Esophagus muscularis mucosa (tissue), 4 donors: Measurements from ENCODE around the gene PXDN. TPM values are rescaled to one million over a fixed set of nuclear protein-coding genes. Genes with fewer than 3 reads are reported as not detected.

ENCODE experiments used
- DNase-seq: peaks from one replicate; pipeline ENCODE4 v3.0.0-alpha.2; 2017; ENCODE audit errors: extremely low spot score
- H3K27ac ChIP-seq, 4 donors: fragments of 200-600 bp; sonication (generic); replicated peaks in 1 of 4; 1 replicate in 3 of 4; 2 replicates in 1 of 4; pipeline ENCODE4 v1.5.1; 2016 to 2019; ENCODE audit warnings: mild to moderate bottlenecking in 1 of 4
- H3K27me3 ChIP-seq, 4 donors: fragments of 200-600 bp; sonication (generic); one replicate each; pipeline versions ENCODE4 v1.5.1 to v1.6.0; 2016 to 2019
- H3K36me3 ChIP-seq, 4 donors: fragments of 200-600 bp; sonication (generic); one replicate each; pipeline ENCODE4 v1.5.1; 2016 to 2019
- H3K4me1 ChIP-seq, 4 donors: fragments of 200-600 bp; sonication (generic); one replicate each; pipeline ENCODE4 v1.5.1; 2016 to 2019
- H3K4me3 ChIP-seq, 4 donors: fragments of 200-600 bp; sonication (generic); 1 replicate in 2 of 4; 2 replicates in 2 of 4; pipeline ENCODE4 v1.5.1; 2016 to 2019; ENCODE audit warnings: mild to moderate bottlenecking in 4 of 4, moderate library complexity in 1 of 4
- H3K9me3 ChIP-seq, 4 donors: fragments of 200-600 bp; sonication (generic); 1 replicate in 3 of 4; 2 replicates in 1 of 4; pipeline ENCODE4 v1.5.1; 2016 to 2019
- CTCF ChIP-seq, 3 experiments: fragments of 200-600 bp in 2 of 3; fragments of 450-650 bp in 1 of 3; sonication (generic) in 2 of 3; IDR thresholded peaks; one replicate each; pipeline ENCODE4 v1.5.1; 2017 to 2019; ENCODE audit warnings: antibody characterized with exemption in 3 of 3, mild to moderate bottlenecking in 2 of 3, moderate library complexity in 1 of 3
- EP300 ChIP-seq: sonication (generic); formaldehyde crosslinking; IDR thresholded peaks from one replicate; pipeline ENCODE4 v1.6.1; 2017; ENCODE audit warnings: antibody characterized with exemption
- POLR2A ChIP-seq: fragments of 450-650 bp; IDR thresholded peaks from one replicate; pipeline ENCODE4 v1.6.1; 2017; ENCODE audit warnings: antibody characterized with exemption, moderate library complexity, mild to moderate bottlenecking, low read depth
- POLR2AphosphoS5 ChIP-seq, 2 donors: sonication (generic); formaldehyde crosslinking; IDR thresholded peaks; one replicate each; pipeline ENCODE4 v1.6.1; 2017; ENCODE audit warnings: antibody characterized with exemption in 2 of 2
- WGBS: methylation state at CpG from one replicate; pipeline ENCODE4 v1.1.5; 2018; 5-methylcytosine and 5-hydroxymethylcytosine counted together
- intact Hi-C: fragments of 100-400 bp; cut with DNase I; formaldehyde crosslinking; loops from one replicate; pipeline ENCODE4 v1.15.1; 2023
- total RNA-seq, 4 donors: library from RNA; depleted of rRNA; stranded (reverse); fragments of >200 nt; gene quantifications; one replicate each; pipeline versions ENCODE4 v1.1.0 to v1.2.1, GENCODE V29; 2016

Gene PXDN
- total RNA-seq, 4 donors from 2014 or later: 19.9 to 81.6 (median 50.1) TPM

GRCh38 chr2:1692342-1692741 is 52.0 kb downstream of the PXDN start:
- no peak for TF ChIP-seq EP300
- TF ChIP-seq POLR2AphosphoS5 (IDR thresholded peaks at IDR 0.05): no peak
- no peak for TF ChIP-seq POLR2A
- no peak for TF ChIP-seq CTCF (IDR thresholded peaks at IDR 0.05)
- intact Hi-C loops: no loop called here
- Histone ChIP-seq H3K27me3 (no peaks in the 10 kb centered on the region), H3K27ac (no peak overlapping the region), H3K4me1 (no peaks in the 10 kb centered on the region), H3K9me3 (no peaks in the 10 kb centered on the region), H3K4me3 (no peak overlapping the region), H3K36me3 (peaks cover 0 to 44% (median 22%) of the 10 kb centered on the region in 4 donors)
- DNase-seq: no peak
- 86% methylated on average over 5 of the region's 11 CpGs for WGBS

- Histone ChIP-seq H3K36me3 (peaks cover 0 to 53% (median 31%) of the 10 kb centered on the region in 4 donors), H3K4me1 (no peaks in the 10 kb centered on the region), H3K9me3 (no peaks in the 10 kb centered on the region), H3K27ac (no peak overlapping the region), H3K27me3 (no peaks in the 10 kb centered on the region), H3K4me3 (no peak overlapping the region)
- intact Hi-C loops: no loop called here
- no peak for DNase-seq
- no peak for TF ChIP-seq POLR2AphosphoS5 (IDR thresholded peaks at IDR 0.05)
- no peak for TF ChIP-seq CTCF (IDR thresholded peaks at IDR 0.05)
- no peak for TF ChIP-seq POLR2A
- TF ChIP-seq EP300: no peak
- 83% methylated on average over 9 of the region's 9 CpGs for WGBS
These were observed 52.9 kb downstream of the PXDN start for GRCh38 chr2:1691366-1691765.

- DNase-seq: no peak
- Histone ChIP-seq H3K4me3 (no peak overlapping the region), H3K27me3 (no peaks in the 10 kb centered on the region), H3K9me3 (no peaks in the 10 kb centered on the region), H3K36me3 (peaks cover 0 to 64% (median 33%) of the 10 kb centered on the region in 4 donors), H3K4me1 (peaks cover 0 to 8% (median 0%) of the 10 kb centered on the region in 4 donors), H3K27ac (no peak overlapping the region)
- TF ChIP-seq CTCF (IDR thresholded peaks at IDR 0.05): no peak
- TF ChIP-seq EP300: no peak
- TF ChIP-seq POLR2A: no peak
- no peak for TF ChIP-seq POLR2AphosphoS5 (IDR thresholded peaks at IDR 0.05)
- WGBS: 86% methylated on average over 10 of the region's 10 CpGs
- intact Hi-C loops: no loop called here
These were observed 54.1 kb downstream of the PXDN start for GRCh38 chr2:1690056-1690775.

- intact Hi-C loops: no loop called here
These were observed 55.5 kb downstream of the PXDN start for GRCh38 chr2:1688859-1689258.

More at GRCh38 chr2:1688859-1689258, 55.5 kb downstream of the PXDN start:
- TF ChIP-seq POLR2A: no peak
- TF ChIP-seq POLR2AphosphoS5 (IDR thresholded peaks at IDR 0.05): no peak
- TF ChIP-seq CTCF (IDR thresholded peaks at IDR 0.05): no peak
- no peak for TF ChIP-seq EP300
- Histone ChIP-seq H3K27me3 (no peaks in the 10 kb centered on the region), H3K4me3 (no peak overlapping the region), H3K36me3 (peaks cover 0 to 67% (median 34%) of the 10 kb centered on the region in 4 donors), H3K9me3 (no peaks in the 10 kb centered on the region), H3K27ac (no peak overlapping the region), H3K4me1 (peaks cover 0 to 8% (median 0%) of the 10 kb centered on the region in 4 donors)
- 96% methylated on average over 10 of the region's 10 CpGs for WGBS
- DNase-seq: no peak
